HG02610 (cell line): ENCODE data around the gene MAD2L2.

Experiments
- ATAC-seq: cut with Tn5 transposase; IDR thresholded peaks from one replicate; pipeline ENCODE4 v1.9.1; 2021; ENCODE audit warnings: mild to moderate bottlenecking, moderate library complexity; ENCODE audit not compliant: unreplicated experiment

The MAD2L2 gene

DNA sequence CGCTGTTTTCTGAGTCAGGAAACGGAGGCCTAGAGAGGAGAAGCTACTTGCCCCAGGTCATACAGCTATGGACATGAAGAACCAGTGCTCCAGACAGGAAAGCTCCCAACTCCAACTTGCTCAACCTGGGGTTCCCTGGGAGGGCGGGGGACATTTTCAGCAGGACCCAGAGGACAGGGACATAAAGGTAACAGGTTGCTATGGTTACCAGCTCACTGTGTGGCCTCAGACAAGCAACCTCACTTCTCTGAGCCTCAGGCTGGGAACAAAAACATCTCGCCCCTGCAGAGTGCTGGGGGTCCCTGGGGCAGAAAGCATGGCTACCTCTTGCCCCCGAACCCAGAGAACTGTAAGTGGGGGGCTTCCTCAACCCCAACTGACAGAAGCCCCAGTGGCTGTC, 42.8 kb downstream of the MAD2L2 start:
- ATAC-seq: no peak

DNA sequence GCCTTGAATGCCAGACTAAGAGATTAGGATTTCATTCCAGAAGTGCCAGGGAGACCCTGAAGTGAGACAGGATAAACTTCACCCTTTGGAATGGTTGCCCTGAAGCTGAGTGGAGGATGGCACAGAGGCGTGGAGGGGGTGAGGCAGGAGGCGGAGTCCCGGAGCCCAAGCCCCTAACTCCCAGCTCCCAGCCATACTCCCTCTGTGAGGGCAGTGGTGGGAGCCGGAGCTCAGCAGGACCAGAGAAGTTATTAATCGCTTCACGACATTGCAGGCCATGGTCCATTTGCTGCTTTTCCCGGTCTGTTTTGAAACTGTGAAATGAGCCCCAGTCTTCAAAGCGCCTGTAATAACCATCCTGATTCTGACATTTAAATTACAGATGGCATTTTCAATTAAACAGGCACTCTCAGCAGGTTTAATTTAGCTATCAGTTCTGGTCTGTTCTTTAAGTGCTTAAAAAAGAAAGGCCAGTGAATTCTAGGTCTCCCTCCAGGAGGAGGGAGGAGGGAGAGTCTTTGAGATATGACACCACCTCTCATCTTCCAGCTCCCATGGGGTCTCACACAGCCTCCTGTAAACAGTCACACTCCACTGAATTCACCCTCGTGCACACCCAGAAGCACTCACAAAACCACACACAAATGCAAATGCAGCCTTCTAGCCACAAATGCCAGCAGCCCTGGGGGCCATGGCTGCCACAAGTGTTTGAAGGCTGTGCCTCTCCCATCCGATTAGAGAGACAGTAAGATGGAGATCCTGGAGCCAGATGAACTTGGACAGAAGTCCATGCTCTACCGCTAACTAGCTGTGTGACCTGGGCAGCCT, 46.4 kb downstream of the MAD2L2 start:
- ATAC-seq: no peak

DNA sequence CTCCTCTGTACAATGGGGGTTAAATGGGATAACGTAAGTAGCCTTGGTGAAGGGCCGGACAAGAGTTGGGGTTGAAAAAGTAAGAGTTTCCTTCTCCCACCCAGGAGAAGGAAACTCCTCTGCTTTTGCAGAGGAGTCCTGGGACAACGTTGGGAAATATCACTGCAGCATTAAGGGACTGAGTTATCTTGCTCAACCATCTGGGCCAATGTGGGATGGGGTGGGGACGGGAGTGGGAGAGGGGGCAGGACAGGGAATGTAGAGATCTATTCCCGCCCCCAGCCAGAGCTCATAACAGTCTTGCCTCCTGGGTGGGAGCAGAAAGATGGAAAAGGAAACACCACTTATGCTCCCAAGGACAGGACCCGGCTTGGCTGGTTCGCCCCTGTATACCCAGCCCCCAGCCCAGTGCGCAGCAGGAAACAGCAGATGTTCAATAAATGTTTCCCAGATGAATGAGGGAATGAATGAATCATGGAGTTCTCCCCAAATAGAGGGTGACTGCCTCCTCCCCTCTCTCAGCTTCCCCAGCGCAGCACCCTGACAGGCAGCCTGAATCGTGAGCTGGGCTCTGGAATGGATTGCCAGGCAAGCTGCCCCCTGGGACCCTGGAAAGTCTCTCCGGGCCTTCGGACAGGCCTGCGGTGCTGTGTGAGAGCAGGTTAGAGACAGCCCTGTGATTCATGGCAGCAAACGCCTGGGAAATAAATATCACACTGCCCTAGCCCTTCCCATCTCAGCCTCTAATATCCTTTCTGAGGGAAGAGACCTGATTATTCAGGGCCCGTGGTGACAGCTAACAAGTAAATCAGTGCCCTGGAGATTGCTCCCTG, 51.5 kb downstream of the MAD2L2 start:
- no peak for ATAC-seq

DNA sequence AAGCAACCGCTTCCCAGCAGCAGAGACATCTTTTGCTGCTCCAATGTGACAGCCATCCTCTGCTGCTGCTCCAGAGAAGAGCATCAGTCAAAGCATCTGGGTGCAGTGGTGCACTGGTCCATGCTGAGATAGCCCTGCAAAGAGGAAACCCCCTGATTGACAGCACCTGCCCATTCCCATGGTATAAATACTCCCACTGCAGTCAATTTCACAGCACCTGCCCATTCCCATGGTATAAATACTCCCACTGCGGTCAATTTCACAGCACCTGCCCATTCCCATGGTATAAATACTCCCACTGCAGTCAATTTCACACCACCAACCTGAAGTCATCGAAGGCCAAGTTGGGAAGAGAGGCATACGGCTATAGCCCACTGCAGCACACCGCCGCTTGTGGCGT, 52.2 kb downstream of the MAD2L2 start:
- no peak for ATAC-seq

DNA sequence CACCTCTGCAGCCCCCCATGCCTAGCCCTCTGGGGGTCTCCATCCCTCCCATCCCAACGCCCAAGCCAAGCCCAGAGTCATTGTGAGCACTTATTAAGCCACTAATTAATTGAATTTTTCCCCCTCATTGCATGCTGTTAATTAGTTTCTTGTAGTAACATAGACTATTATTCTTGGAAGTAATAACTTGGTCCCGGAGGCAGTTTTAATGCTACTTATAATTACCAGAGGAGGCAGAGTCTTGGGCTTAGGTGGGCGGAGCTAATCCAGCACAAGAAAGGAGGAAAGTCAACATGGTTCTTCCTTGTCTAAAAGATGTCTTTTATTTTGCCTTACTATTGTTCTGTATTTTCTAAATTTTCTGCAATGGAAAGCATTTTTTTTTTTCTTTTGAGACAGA, 54.4 kb downstream of the MAD2L2 start:
- ATAC-seq: no peak
